Measurements from ENCODE around the gene MYO5C. TPM values are rescaled to one million over a fixed set of nuclear protein-coding genes. Genes with fewer than 3 reads are reported as not detected.
A peak's percentile ranks its signal among the peaks of the same experiment; 100 is the strongest.

Gene MYO5C
- total and polyA plus RNA-seq, 2 of the 4 experiments (the other 2 are of a cell fraction), result under 0.01 to 0.03 TPM

GRCh38 chr15:52143873-52144272, 151.7 kb downstream of the MYO5C start:
- Histone ChIP-seq H3K4ac (ENCODE audit: low read depth, low read length) (peak overlapping the region; percentile 14; the same call in 1 of the 2 replicates), H3K56ac (ENCODE audit: extremely low read depth, insufficient read depth, low read length) (no peak overlapping the region), H3K4me2 (ENCODE audit: low read depth, low read length) (no peak overlapping the region), H2BK5ac (ENCODE audit: low read depth, low read length, poor library complexity, severe bottlenecking) (peak overlapping the region; percentile 82), H4K8ac (ENCODE audit: low read depth in 2 of 2, low read length in 2 of 2) (peak overlapping the region in 1 of 2 experiments; percentile 50; a peak in 2 of 4 replicates), H3K23ac (ENCODE audit: low read depth, low read length) (no peak overlapping the region), H2AK9ac (replicated peaks; ENCODE audit: low read depth, low read length, poor library complexity) (no peak overlapping the region), H4K5ac (ENCODE audit: low read depth, low read length) (no peak overlapping the region; the same call in 1 of the 2 replicates), H3K9me3 (ENCODE audit: control insufficient read depth, insufficient read depth, low read length) (no peaks in the 10 kb centered on the region), H2BK120ac (ENCODE audit: low read depth, low read length) (peak overlapping the region; percentile 65), H2BK15ac (ENCODE audit: low read depth, low read length) (peak overlapping the region; percentile 16; the same call in 1 of the 3 replicates), H3K4me3 (ENCODE audit: insufficient read depth, low read depth, low read length) (no peak overlapping the region), H3K14ac (replicated peaks; ENCODE audit: low read depth, low read length) (no peak overlapping the region), H3K27ac (ENCODE audit: insufficient read depth, low read length) (no peak overlapping the region), H2BK20ac (ENCODE audit: low read depth, low read length) (0 out of 2 replicates have a peak overlapping the region, but pooled peaks have one; percentile 23), H3K36me3 (ENCODE audit: control insufficient read depth, insufficient read depth, low read length) (peaks cover 13% of the 10 kb centered on the region; the same call in 1 of the 2 replicates), H3K9ac (ENCODE audit: low read depth, low read length) (no peak overlapping the region), H2AK5ac (ENCODE audit: low read depth, low read length) (no peak overlapping the region; the same call in 1 of the 2 replicates), H3K18ac (ENCODE audit: low read depth, low read length) (peak overlapping the region; percentile 16; the same call in 1 of the 2 replicates), H4K91ac (ENCODE audit: insufficient read depth, low read depth, low read length) (peak overlapping the region; percentile 20), H4K20me1 (ENCODE audit: insufficient read depth, low read length) (no peaks in the 10 kb centered on the region), H3K4me1 (ENCODE audit: control insufficient read depth, insufficient read depth, low read length) (peaks cover 17% of the 10 kb centered on the region), H3K79me1 (ENCODE audit: low read depth in 1 of 2, low read length in 2 of 2) (peaks cover 0 to 11% of the 10 kb centered on the region in 2 experiments; a peak in 2 of 4 replicates), H2AFZ (replicated peaks; ENCODE audit: low read length, poor library complexity) (peak overlapping the region; percentile 15), H3K9me1 (ENCODE audit: insufficient read depth, low read length) (peaks cover 16% of the 10 kb centered on the region), H3K27me3 (ENCODE audit: control insufficient read depth, insufficient read depth, low read length) (no peaks in the 10 kb centered on the region)
- TF ChIP-seq RCOR1 (IDR thresholded peaks at IDR 0.05; ENCODE audit: insufficient replicate concordance, low read length) (no peak), RFX5 (IDR thresholded peaks at IDR 0.05; ENCODE audit: low read depth, low read length) (no peak), MXI1 (IDR thresholded peaks at IDR 0.05; ENCODE audit: borderline replicate concordance, low read depth, low read length) (no peak), CTCF (conservative IDR thresholded peaks at IDR 0.05; ENCODE audit: low read depth, low read length) (no peak), RAD21 (IDR thresholded peaks at IDR 0.05; ENCODE audit: low read length) (no peak), POLR2A (IDR thresholded peaks at IDR 0.05; ENCODE audit: low read depth, low read length) (no peak), SMC3 (IDR thresholded peaks at IDR 0.05; ENCODE audit: low read depth, low read length) (no peak), USF2 (IDR thresholded peaks at IDR 0.05; ENCODE audit: low read depth, low read length) (no peak), BHLHE40 (IDR thresholded peaks at IDR 0.05; ENCODE audit: low read depth, low read length) (no peak), MAFK (IDR thresholded peaks at IDR 0.05; ENCODE audit: low read depth, low read length) (no peak), FOS (IDR thresholded peaks at IDR 0.05; ENCODE audit: low read depth, low read length) (no peak), MAZ (IDR thresholded peaks at IDR 0.05; ENCODE audit: borderline replicate concordance, low read depth, low read length) (0 out of 2 replicates have a peak, but pooled peaks have one; percentile 17), CHD1 (IDR thresholded peaks at IDR 0.05; ENCODE audit: low read depth, low read length) (no peak), NFE2L2 (IDR thresholded peaks at IDR 0.05; ENCODE audit: low read depth, low read length) (no peak), ELK1 (IDR thresholded peaks at IDR 0.05; ENCODE audit: borderline replicate concordance, low read depth, low read length) (no peak), CEBPB (IDR thresholded peaks at IDR 0.05; ENCODE audit: low read depth, low read length) (0 out of 2 replicates have a peak, but pooled peaks have one; percentile 5)
- ChIA-PET CTCF (interaction anchor here (0.6 kb wide), 1 partner anchor 64 kb away, joined by 3 read pairs; no protein-coding TSS in a partner anchor), POLR2A (ENCODE audit: unreplicated experiment) (no interaction called here)
- peak; percentile 81 for DNase-seq
- ATAC-seq (ENCODE audit: low read depth), result peak; percentile 69
- in situ Hi-C loops (cut with MboI; ENCODE audit: low sequenced_read_pairs), result no loop called here
- no TSS peak for BruUV-seq (replicated peaks)
- no CpG with 5 or more reads among the region's 11 CpGs for WGBS, 2 experiments (ENCODE audit: extremely low coverage in 2 of 2, insufficient read length in 1 of 2)
- dilution Hi-C loops (cut with HindIII; ENCODE audit: low sequenced_read_pairs, unreplicated experiment), result no loop called here
- intact Hi-C loops (cut with micrococcal nuclease), result no loop called here
